T-helper 2 cell treated with Interferon-gamma antibody and Interleukin-4, amounts not matched to agents 100 ng/mL and 5 ng/mL, for 36 hours (primary cell): ENCODE data around the gene PTK7. TPM values are rescaled to one million over a fixed set of nuclear protein-coding genes. Genes with fewer than 3 reads are reported as not detected.
"Not testable (repeated sequence)": the region's sequence is repeated elsewhere in the genome, so short reads cannot be mapped to it uniquely, and the experiment has no call there.

ENCODE experiments used
- intact Hi-C: fragments of 100-400 bp; cut with micrococcal nuclease; formaldehyde crosslinking; loops from one replicate; pipeline ENCODE4 v1.15.1; 2023
- total RNA-seq: library from RNA; stranded (reverse); gene quantifications from 2 replicates; pipeline ENCODE4 v1.2.3, GENCODE V29; 2022

PTK7 gene
- total RNA-seq, 1 donor from 2014 or later = 1.9 TPM

- intact Hi-C loops = no loop called here
These were observed 37.5 kb downstream of the PTK7 start for GRCh38 chr6:43113431-43114260.

- intact Hi-C loops = no loop called here
These were observed 39.3 kb downstream of the PTK7 start for GRCh38 chr6:43115365-43115764.

GRCh38 chr6:43117466-43117865 lies 41.4 kb downstream of the PTK7 start:
- intact Hi-C loops = not testable (repeated sequence)

GRCh38 chr6:43119482-43119881 lies 43.4 kb downstream of the PTK7 start:
- intact Hi-C loops = no loop called here

- intact Hi-C loops = no loop called here
These were observed 44.1 kb downstream of the PTK7 start for GRCh38 chr6:43120101-43120763.

GRCh38 chr6:43120944-43121913 lies 45.1 kb downstream of the PTK7 start:
- intact Hi-C loops = no loop called here

GRCh38 chr6:43122146-43122545 lies 46.0 kb downstream of the PTK7 start:
- intact Hi-C loops = no loop called here

- intact Hi-C loops = no loop called here
These were observed 47.6 kb downstream of the PTK7 start for GRCh38 chr6:43123461-43124314.

GRCh38 chr6:43124481-43124880 lies 48.4 kb downstream of the PTK7 start:
- intact Hi-C loops = no loop called here

GRCh38 chr6:43125119-43125518 lies 49.0 kb downstream of the PTK7 start:
- intact Hi-C loops = no loop called here

- intact Hi-C loops = no loop called here
These were observed 49.4 kb downstream of the PTK7 start for GRCh38 chr6:43125555-43125954.

- intact Hi-C loops = no loop called here
These were observed 51.1 kb downstream of the PTK7 start for GRCh38 chr6:43127180-43127579.

GRCh38 chr6:43127877-43128276 lies 51.8 kb downstream of the PTK7 start:
- intact Hi-C loops = no loop called here

- intact Hi-C loops = no loop called here
These were observed 52.8 kb downstream of the PTK7 start for GRCh38 chr6:43128926-43129325.

- intact Hi-C loops = no loop called here
These were observed 53.5 kb downstream of the PTK7 start for GRCh38 chr6:43129434-43130194.

GRCh38 chr6:43130429-43130828 lies 54.3 kb downstream of the PTK7 start:
- intact Hi-C loops = no loop called here

GRCh38 chr6:43131379-43131778 lies 55.3 kb downstream of the PTK7 start:
- intact Hi-C loops = not testable (repeated sequence)

GRCh38 chr6:43138267-43138666 lies 62.2 kb downstream of the PTK7 start:
- intact Hi-C loops = no loop called here

GRCh38 chr6:43139973-43140372 lies 63.9 kb downstream of the PTK7 start:
- intact Hi-C loops = loop anchor here (5.0 kb wide), 1 partner anchor 68 kb away; no protein-coding TSS in a partner anchor

- intact Hi-C loops = loop anchor here (5.0 kb wide), 1 partner anchor 69 kb away; no protein-coding TSS in a partner anchor
These were observed 65.5 kb downstream of the PTK7 start for GRCh38 chr6:43141644-43142043.
